ENCODE measurements around the gene INO80B.

- TF ChIP-seq TAF1 (IDR thresholded peaks at IDR 0.05; ENCODE audit: low read depth, low read length): no peak
- no peak for TF ChIP-seq SP4 (IDR thresholded peaks at IDR 0.05; ENCODE audit: low read length)
- no peak for TF ChIP-seq RFX5 (IDR thresholded peaks at IDR 0.05; ENCODE audit: borderline replicate concordance, low read depth, low read length)
- no peak for TF ChIP-seq RAD21 (IDR thresholded peaks at IDR 0.05 in 1 of 2, conservative IDR thresholded peaks at IDR 0.05 in 1 of 2; ENCODE audit: low read depth in 2 of 2, low read length in 2 of 2)
- no peak for TF ChIP-seq CREB1 (IDR thresholded peaks at IDR 0.05)
These were observed 47.3 kb downstream of the INO80B start for GRCh38 chr2:74502147-74502719.
